ENCODE results near the gene PPIE.
"Not testable (repeated sequence)": the region's sequence is repeated elsewhere in the genome, so short reads cannot be mapped to it uniquely, and the experiment has no call there.

The PPIE gene

DNA sequence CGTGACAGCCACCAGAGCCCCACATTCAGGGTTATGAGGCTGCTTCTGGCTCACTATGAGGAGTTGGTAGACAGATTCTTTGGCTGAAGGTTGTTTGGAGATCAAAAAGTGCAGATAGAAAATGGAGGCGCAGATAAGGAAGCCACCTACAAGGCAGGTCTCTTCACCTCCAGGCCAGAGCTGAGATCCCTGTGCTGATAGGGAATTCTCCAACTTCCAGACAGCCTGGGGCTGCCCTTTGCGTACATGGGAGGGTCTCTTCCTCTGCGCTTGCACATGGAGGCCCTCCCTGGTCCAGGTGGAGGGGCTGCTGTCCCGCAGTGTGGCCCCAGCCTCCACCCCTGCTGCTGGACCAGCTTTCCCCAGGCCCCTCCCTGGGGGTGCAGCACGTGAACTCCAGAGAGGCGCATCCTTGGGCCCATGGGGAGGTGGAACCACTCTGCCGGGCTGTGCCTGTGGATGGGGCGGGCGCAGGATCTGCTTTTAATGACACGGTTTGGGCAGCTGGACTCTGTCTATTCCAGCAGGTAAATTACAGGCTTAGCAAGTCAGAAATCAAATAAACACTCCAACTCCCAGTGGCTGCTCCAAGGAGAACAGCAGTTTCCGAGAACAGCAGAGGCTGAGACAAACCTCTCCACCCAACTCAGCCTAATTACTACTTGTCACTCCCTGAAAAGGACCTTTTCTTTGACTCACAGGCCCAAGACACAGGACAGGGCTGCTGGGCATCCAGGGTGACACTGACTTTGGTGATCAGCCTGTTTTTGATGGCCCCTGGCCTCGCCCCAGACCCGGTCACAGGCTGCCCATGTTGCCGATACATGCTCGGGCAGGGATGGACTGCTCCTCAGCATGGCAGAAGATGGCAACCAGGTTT lies 20.1 kb downstream of the PPIE start:
- no peak for DNase-seq (ENCODE audit: low read depth)

DNA sequence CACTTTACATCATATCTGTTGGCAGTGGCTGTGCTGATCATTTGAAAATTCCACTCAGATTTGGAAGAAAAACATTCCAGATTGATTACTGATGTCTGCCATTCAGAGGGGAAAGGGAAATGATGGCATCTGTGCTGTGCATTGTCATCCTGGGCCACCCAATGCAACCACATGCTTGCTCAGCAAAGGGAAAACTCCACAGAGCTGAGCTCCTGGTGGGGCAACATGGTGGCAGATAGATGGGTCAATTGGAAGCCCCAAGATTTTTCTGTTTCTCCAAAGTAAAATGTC lies 20.7 kb downstream of the PPIE start:
- no peak for DNase-seq (ENCODE audit: low read depth)

DNA sequence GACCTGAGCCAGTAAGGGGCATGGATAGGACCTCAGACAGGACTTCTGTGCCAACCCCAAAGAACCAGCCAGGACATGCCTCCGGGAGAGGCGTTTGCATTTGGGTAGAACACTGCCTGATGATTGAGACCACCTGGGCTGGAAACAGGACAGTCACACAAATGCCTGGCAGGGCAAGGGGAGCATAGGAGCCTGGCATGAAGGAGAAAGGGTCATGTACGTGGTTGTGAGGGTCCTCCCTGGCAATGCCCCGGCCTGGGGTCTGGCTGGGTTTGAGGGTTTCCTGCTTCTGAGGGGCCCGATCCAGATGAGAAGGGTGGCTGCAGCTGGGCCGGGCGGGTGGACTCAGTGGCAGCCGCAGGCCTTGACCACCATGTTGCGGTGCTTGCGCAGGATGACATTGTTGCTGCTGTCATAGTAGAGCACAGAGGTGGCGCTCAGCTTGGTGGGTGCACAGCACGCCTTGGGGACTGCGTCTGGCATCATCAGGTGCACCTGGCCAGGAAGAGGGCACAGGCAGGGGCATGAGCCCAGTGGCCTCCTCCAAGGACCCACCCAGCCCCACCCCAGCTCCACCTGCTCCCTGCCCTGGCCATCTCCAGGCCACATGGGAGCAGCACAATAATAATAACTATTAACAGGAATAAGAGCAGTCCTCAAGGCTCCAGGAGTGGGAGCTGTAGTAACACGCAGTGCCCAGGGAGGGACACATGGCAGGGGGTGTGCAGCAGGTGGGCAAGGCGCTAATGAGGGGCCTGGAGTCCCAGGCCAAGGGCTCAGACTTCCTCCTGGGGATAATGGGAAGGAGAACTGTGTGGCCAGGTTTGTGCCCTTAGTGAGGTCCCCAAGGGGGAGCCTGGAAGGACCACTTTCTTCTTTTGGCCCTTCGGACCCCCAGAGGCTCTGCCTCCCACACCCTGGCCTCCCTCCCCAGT lies 21.7 kb downstream of the PPIE start:
- DNase-seq (ENCODE audit: low read depth) = no peak

DNA sequence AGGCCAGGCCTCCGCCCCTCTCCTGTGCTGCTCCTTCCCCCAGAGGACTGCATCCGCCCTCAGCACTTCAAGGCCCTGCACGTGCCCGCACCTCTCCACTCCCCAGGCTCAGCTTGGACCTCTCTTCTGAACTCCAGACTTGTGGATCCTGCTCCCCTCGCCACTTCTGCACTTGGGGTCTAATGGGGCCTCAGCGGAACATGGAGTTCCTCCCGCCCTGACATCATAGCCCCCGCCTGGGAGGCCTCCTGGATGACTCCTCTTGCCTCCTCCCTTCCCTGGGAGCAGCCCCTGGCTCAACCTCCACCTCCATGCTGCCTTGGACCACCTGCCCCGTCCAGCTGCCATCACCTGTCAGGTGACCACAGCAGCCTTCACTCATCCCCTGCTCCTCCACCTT lies 22.3 kb downstream of the PPIE start:
- no peak for DNase-seq (ENCODE audit: low read depth)

DNA sequence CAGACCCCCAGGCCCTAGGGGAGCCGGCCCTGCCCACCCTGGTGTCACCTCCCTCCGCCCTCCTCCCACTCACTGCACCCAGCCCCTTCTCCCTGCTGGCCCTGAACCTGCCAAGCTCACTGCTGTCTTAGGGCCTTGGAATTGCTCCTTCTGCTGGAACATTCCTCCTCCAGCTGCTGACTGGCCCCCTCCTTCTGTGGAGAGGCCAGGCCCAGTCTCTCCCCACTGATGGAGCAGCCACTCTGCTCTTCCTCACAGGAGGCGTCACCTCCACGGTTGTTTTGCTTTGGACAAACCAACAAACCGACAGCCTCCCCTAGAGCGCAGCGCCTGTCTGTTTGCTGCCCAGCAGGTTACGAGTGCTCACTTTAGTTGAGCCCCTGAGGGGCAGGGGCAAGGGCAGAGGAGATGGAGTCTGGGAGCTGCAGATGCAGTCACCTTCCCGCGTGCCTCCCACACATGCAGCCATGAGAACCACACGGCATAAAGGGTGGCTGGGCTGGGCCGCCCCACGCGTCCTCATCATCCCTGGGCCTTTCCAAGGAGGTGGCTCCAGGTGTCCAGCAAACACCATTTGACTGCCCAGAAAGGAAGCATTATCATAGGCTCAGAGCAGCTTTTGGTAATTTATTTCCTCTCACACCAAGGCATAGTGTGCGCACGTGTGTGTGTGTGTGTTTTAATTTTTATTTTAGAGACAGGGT lies 23.0 kb downstream of the PPIE start:
- DNase-seq (ENCODE audit: low read depth) = no peak

DNA sequence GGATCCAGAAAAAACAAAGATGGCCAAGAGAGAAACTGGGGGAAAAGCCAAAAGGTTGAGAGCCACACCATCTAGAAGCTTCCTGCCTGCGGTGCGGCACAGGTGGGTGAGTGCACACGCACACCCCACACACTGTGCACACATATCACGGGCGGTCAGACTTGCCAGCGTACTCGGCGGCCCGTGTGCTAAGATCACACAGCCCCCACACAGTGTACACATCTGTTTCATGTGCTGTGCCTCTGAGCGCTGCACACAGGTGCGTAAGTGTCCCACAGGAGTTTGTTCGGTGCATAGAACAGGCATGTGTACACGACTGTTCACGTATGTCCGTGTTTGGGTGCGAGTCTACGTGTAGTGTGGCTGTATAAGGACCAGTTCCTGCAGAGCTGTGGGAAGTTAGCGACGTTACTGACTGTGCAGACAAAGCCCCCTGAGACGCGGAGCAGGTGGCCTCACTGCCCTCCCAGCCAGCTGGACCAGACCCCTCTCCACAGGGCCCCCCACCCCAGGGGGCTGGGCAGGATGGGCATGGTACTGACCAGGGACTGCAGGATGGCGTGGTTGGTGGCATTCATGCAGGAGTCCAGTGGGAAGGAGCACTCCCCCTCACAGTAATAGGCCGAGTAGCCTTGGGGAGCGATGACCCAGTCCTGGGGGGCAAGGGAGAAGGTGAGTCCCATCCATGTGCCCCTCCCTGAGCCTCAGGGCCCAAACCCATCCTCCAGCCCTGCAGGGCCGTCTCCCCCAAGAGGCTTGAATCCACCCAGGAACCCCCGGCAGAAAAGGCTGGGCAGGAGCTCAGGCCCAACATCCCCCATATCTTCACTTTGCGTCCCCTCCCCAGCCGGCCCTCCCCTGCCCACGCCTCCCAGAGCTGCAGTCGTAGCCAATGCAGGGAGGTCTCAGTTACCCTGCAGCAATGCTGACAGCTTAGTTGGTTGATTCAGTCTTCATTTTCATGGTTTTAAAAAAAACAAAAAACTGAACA lies 24.2 kb downstream of the PPIE start:
- DNase-seq (ENCODE audit: low read depth) = no peak

GRCh38 chr1:39763619-39764374 lies 25.1 kb downstream of the PPIE start:
- DNase-seq (ENCODE audit: low read depth) = not testable (repeated sequence)

DNA sequence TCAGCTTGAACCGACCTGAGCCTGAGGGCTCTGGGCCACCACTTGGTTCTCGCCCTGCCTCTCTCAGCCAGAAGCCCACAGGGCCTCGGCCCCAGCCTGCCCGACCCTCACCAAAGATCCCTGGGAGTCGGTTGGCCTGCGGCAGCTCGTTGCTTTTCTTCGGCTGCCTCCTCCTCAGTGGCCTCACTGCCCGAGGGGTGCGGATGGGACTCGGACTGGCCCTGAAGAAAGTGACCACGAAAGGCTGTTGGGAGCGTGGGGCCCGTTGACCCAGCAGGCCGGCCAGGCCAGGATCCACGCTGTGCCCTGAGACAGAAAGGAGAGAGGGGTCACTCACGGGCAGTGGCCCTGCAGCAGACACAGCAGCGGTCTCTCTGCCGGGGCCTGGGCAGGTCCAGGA lies 25.8 kb downstream of the PPIE start:
- DNase-seq (ENCODE audit: low read depth) = not testable (repeated sequence)

DNA sequence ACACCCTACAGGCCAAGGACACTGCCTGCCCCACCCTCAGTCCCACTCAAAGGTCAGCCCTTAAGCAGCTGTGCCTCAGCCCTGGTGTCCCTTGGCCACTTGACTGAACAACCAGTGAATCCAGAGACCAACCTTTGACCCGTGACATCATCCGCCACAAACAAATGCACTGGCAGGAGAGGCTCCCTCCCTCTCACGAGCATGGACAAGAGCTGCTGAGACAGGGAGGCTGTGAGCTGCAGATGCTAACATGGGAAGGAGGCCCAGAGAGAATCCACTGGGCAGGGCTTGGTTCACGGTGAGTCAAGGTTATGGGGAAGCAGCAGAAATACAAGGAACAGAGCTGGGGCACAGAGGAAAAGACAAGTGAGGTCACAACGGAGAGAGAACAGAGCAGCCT lies 27.8 kb downstream of the PPIE start:
- not testable (repeated sequence) for DNase-seq (ENCODE audit: low read depth)

DNA sequence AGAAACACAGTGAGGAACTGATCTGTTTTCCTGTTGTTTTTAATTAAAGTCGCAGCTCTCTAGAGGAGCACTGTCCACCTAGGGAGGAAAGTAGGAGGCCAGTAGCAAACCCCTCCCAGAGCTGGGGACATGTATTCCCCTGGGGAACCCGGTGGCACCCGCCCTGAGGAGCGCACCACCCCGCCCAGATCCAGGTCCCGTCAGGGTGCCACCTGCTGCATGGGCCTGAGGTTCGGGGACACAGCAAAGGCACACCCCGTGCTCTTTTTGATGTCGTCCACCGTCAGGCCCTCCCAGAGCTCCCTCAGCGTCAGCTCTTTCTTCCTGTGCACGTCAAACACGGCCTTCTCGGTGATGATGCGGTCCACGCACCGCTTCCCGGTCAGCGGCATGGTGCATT lies 30.8 kb downstream of the PPIE start:
- DNase-seq (ENCODE audit: low read depth) = not testable (repeated sequence)

DNA sequence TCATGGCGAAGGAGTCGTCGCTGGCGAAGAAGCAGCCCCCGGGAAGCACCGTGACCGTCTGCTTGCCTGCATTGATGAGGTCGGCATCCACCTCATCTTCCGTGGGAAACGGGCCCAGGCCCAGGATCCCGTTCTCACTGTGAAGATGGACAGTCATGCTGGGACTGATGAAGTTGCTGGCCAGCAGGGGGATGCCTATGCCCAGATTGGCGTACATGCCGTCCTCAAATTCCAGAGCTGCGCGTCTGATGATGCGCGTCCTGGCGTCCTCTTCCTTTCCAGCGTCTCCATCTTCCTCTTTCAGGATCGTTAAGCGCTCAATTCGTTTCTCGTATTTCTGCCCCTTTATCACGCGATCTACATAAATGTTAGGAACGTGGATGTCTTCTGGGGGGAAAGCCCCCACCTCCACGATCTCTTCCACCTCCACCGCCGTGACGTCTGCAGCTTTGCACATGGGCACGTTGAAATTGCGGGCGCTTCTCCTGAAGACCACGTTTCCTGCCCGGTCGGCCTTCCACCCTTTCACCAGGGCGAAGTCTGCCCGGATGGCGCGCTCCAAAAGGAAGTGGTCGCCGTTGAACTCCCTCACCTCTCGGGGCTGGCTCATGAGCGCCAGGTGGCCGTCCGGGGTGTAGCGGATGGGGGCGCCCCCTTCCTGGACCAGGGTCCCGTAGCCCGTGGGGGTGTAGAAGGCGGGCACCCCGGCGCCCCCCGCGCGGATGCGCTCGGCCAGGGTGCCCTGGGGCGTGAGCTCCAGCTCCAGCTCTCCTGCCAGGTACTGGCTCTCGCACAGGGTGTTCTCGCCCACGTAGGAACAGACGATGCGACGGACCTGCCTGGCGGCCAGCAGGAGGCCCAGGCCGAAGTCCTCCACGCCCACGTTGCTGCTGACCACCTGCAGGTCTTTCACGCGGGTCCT lies 31.7 kb downstream of the PPIE start:
- DNase-seq (ENCODE audit: low read depth) = not testable (repeated sequence)

DNA sequence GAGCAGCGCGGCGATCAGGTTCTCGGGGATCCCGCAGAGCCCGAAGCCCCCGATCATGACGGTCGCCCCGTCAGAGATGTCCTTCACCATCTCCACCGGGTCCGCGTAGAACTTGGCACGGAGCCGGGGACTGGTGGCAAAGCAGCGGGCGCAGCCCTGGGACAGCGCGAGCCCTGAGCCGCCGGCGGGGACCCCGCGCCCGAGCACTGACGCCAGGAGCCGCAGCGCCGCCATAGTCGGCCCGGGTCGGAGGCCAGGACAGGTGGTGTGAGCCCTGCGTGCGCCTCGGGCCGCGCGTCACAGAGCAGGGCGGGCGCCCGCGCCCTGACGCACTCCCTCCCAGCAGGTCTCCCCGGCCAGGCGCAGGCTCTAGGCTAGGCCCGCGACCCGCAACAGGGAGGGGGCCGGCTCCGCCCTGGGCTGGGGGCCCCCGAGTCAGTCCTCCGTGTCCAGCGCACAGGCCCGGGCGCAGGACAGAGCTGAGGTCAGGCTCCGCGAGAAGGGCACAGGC lies 32.4 kb downstream of the PPIE start, which contains the start of gene OXCT2:
Gene OXCT2 (minus strand): TSS at position 327 of the 511 bp plus-strand sequence. CDS start 93 bp downstream, at position 234.
- not testable (repeated sequence) for DNase-seq (ENCODE audit: low read depth)

DNA sequence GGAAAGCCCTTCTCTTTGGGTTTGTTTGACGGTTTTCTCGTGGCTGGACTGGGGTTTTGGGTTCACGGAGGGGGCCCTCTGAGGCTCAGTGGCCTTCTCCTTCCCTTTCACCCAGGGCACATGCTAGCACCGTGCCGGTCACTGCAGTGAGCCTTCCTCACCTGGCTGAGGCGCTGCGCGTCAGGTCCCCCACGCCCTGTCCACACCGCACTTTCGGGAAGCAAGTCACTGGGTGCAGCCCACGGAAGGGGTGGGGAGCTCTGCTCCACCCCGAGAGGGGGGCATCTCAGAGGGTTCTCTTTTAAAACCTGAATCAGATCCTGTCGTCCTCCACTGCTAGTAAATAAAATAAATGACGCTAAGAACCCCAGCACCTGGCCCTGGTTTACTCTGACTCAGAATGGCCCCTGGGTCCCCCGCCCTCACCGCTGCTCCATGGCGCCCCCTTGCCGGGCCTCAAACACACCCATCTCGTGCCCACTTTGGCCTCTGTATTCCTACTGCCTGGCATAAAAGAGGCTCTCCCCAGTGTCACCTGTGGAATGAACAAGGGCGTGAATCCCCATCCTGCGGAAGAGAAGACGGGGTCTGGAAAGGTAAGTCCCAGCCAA lies 34.8 kb downstream of the PPIE start:
- DNase-seq (ENCODE audit: low read depth) = not testable (repeated sequence)

DNA sequence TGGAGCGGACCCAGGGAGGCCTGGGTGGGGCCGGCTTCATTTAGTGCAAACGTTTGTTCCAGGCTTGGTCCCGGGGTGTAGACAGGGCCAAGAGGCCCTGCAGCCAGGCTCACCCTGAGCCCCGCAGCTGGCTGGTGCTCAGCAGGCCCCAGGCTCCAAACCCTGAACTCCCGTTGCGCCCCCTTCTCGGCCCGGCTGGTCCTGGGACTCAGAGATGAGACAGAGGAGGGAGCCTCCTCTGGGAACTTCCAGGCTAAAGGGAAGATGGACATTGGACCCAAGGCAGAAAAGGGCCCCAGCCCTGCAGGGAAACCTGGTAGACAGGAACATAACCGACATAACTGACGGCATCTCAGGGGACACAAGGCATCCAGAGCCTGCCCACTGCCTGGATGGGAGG lies 36.5 kb downstream of the PPIE start:
- DNase-seq (ENCODE audit: low read depth) = not testable (repeated sequence)

DNA sequence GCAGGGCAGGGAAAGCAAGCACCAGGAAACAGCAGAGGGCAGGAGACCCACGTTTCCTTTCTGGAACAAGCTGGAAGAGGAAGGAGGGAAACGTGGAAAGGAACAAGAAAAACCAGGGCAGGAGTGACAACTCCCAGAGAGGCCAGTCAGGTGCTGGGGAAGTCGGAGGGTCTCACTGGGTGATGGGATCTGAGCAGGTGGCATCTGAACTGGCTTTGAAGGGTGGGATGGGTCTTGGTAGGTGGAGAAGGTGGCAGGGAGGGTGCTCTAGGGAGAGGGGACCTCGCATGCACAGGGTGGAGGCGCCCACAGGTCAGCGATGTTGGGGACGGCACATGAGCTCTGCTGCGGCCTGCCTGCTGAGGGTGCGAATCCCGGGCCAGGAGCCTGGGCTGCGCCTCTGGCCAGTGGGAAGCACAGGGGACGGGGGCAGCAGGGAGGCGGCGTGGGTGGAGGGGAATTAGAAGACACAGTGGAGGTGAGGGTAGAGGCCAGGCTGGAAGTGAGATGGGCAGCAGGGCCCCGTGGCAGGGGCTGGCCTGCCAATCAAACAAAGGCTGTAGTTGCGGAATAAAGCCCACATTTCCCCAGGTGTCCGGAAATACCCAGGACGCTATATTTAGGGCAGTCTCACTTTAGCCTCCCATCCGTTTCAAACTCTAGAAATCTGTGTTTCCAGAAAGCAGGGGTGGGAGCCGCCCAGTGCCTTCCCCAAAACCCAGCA lies 37.2 kb downstream of the PPIE start:
- not testable (repeated sequence) for DNase-seq (ENCODE audit: low read depth)

DNA sequence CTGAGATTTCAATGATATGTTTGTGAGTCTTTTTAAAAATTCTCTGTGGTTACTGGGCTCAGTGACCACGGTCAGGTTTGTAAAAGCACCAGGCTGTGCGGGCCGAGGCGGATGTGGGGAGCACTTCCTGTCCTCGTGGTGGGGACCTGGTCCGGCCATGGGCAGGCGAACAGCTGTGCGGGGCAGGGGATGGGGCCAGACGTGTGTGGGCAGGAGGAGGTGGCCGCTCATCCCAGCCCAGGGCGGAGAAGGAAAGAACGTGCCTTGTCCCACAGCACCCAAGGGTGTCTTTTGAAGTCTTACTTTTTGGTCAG lies 37.7 kb downstream of the PPIE start:
- DNase-seq (ENCODE audit: low read depth) = no peak

DNA sequence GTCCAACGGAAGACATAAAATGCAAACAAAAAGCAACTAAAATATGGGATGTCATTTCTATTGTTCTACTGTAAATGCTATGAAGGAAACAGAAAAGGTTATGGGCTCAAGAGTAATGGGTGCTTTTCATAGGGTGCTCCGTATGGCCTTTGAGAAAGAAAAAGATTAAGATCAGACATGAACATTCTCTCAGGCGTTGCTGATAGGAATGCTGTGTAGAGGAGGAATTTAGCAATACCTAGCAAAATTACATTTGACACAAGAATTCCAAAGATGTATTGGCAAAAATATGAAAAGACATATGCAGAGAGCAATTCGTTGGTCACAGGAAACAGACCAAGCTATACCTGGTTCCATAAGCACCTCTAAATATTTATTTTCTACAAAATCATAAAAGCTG lies 38.2 kb downstream of the PPIE start:
- no peak for DNase-seq (ENCODE audit: low read depth)

- no peak for DNase-seq (ENCODE audit: low read depth)
These were observed 38.6 kb downstream of the PPIE start for GRCh38 chr1:39777306-39777705.

All from HS-27A (cell line).